Measurements from ENCODE around the gene ACOT9. TPM values are rescaled to one million over a fixed set of nuclear protein-coding genes. Genes with fewer than 3 reads are reported as not detected.

ACOT9 gene, protein sequence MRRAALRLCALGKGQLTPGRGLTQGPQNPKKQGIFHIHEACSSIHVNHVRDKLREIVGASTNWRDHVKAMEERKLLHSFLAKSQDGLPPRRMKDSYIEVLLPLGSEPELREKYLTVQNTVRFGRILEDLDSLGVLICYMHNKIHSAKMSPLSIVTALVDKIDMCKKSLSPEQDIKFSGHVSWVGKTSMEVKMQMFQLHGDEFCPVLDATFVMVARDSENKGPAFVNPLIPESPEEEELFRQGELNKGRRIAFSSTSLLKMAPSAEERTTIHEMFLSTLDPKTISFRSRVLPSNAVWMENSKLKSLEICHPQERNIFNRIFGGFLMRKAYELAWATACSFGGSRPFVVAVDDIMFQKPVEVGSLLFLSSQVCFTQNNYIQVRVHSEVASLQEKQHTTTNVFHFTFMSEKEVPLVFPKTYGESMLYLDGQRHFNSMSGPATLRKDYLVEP
- total RNA-seq (2022; extraction: Qiagen RNA extraction; ENCODE audit: low read depth) = 93.4 to 105 TPM (median 103 TPM) in 5 replicates

DNA sequence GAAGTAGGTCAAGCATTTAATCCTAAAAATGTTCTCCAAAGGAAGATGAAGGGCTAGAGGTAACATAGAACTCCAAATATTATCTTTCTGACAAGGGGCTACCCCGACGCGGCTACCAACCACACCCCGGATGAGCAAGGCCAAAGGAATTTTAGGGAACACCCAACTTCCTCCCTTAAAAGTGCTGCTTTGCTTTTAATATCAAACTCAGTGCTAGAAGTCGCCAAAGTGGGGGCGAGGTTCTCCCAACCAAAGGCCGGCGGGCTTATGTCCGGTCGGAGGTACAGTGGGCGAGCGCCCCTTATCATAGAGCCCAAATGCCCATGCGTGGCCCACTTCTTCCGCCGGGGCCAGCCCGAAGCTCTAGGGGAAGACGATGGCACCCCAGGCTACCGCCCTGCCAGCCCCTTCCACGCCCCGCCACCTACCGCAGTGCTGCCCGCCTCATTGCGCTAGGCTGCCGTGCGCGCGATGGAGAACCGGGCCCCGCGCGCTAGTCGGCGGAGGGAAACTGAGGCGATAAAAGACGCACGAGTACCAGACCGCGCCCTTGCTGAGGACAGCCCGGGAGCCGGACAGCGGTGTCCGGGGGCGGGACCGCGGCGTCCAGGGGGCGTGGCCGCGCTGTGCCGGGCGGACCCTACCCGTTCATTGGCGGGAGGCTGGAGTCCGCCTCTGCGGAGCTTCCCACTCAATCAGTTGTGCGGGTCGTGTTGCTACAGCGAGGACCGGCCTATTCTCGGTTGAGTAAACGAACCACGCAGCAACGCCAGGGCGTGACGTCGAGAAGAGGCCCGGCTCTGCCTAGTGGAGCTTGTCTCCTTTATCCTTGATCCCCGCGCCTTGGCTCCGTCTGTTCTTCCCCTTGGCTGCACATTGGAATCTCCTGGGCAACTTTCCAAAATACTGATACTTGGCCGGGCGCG lies at the start of gene ACOT9:
ACOT9 (minus strand) TSS at position 580 of the 926 bp plus-strand sequence; CDS start at position 448, 132 bp downstream.

DNA sequence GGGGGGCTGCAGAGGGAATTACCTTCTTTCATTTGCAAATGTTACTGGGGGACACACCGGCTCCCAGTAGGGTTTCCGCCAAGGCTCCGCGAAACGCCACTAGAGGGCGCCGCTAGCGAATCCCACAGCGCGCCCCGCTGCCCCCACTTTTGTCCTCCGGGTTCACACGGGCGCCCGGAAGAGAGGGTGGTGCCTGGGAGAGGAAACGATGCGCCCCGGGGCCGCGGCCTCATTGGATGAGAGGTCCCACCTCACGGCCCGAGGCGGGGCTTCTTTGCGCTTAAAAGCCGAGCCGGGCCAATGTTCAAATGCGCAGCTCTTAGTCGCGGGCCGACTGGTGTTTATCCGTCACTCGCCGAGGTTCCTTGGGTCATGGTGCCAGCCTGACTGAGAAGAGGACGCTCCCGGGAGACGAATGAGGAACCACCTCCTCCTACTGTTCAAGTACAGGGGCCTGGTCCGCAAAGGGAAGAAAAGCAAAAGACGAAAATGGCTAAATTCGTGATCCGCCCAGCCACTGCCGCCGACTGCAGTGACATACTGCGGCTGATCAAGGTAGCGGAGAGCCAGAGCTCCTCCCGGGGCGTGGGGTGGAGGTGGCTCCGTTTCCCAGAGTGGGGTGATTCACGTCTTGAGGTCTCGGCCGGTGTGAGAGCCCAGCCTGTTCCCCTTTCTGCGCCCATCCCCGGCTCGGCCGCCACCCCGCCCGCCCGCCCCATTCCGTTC lies 40.0 kb upstream of the ACOT9 start, which contains the start of gene SAT1:
SAT1 (plus strand) TSS at position 311 of the 726 bp plus-strand sequence; CDS start at position 490, 179 bp downstream.

DNA sequence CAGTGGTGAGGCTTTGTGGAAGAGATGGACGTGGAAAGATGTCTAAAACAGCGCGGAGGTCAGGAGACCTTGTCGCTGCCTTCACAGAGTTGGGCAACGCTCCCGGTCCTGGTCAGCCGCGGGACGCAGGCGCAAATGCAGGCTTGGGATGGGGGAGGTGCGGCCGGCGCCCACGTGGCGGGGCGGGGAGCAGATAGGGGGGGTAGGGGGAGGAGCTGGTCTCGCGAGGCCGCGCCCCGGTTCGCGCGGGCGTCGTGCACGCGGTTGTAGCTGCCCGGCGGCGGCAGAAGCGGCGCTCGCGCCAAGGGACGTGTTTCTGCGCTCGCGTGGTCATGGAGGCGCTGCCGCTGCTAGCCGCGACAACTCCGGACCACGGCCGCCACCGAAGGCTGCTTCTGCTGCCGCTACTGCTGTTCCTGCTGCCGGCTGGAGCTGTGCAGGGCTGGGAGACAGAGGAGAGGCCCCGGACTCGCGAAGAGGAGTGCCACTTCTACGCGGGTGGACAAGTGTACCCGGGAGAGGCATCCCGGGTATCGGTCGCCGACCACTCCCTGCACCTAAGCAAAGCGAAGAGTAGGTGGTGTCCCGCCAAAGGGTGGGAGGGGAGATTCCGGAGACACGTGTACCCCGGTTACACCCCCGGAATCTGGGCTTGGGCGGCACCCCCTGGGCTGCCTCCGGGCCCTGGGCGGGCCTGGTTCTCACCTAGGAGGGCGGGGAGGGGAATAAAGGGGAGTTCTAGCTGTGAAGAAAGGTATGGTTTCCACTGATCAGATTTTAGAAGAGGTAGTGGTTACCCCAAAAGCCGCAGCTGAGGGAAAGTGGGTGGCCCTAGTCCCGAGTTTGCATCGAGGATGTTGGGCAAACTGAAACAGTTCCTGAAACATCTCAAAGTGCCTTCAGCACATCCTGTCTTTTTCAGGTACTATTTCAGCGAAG lies 75.6 kb downstream of the ACOT9 start, which contains the start of gene PRDX4:
PRDX4 (plus strand) TSS at position 255 of the 939 bp plus-strand sequence; CDS start at position 333, 78 bp downstream.

Other genes starting within 250 kb of the ACOT9 start
- 263 to 296 TPM (median 291 TPM) in 5 replicates for gene PRDX4, start 75.8 kb downstream of the ACOT9 start, total RNA-seq (2022; extraction: Qiagen RNA extraction; ENCODE audit: low read depth)
- gene SAT1, start 39.9 kb upstream of the ACOT9 start, total RNA-seq (2022; extraction: Qiagen RNA extraction; ENCODE audit: low read depth) = 345 to 477 TPM (median 435 TPM) in 5 replicates
- 28.1 to 38.0 TPM (median 32.9 TPM) in 5 replicates for gene APOO, start 164.7 kb upstream of the ACOT9 start, total RNA-seq (2022; extraction: Qiagen RNA extraction; ENCODE audit: low read depth)
- gene CXorf58, start 164.7 kb upstream of the ACOT9 start, total RNA-seq (2022; extraction: Qiagen RNA extraction; ENCODE audit: low read depth) = 0.07 to 0.19 TPM (median 0.11 TPM) in 4 of 5 replicates, not detected in the other